DOHH2 (cell line): ENCODE data around the gene ORC4.
"Not testable (repeated sequence)": the region's sequence is repeated elsewhere in the genome, so short reads cannot be mapped to it uniquely, and the experiment has no call there.

ENCODE experiments used
- H3F3A ChIP-seq: fragments of 200-600 bp; sonication (generic), shearing (Covaris generic); 2 replicates; pipeline ENCODE4 v1.6.0; 2016; ENCODE audit warnings: antibody characterized with exemption, mild to moderate bottlenecking; ENCODE audit not compliant: control insufficient read depth, insufficient read depth
- H3K27ac ChIP-seq: fragments of 200-600 bp; sonication (generic); 2 replicates; pipeline ENCODE4 v1.5.1; 2014; ENCODE audit warnings: low read depth, mild to moderate bottlenecking, low read length, moderate library complexity
- H3K27me3 ChIP-seq: fragments of 200-600 bp; sonication (generic); 2 replicates; pipeline ENCODE4 v1.6.1; 2014; ENCODE audit warnings: mild to moderate bottlenecking, low read length, mixed read lengths; ENCODE audit not compliant: control insufficient read depth
- H3K36me3 ChIP-seq: fragments of 200-600 bp; sonication (generic); 2 replicates; pipeline ENCODE4 v1.6.1; 2014; ENCODE audit warnings: mild to moderate bottlenecking, low read length, moderate library complexity, mixed read lengths; ENCODE audit not compliant: control insufficient read depth
- H3K4me1 ChIP-seq: fragments of 200-600 bp; sonication (generic); 2 replicates; pipeline ENCODE4 v1.6.1; 2014; ENCODE audit warnings: mild to moderate bottlenecking, low read length, mixed read lengths; ENCODE audit not compliant: control insufficient read depth
- H3K4me2 ChIP-seq: fragments of 200-600 bp; sonication (generic); 2 replicates; pipeline ENCODE4 v1.6.0; 2014; ENCODE audit warnings: mild to moderate bottlenecking, low read length, moderate library complexity
- H3K4me3 ChIP-seq: fragments of 200-600 bp; sonication (generic); 2 replicates; pipeline ENCODE4 v1.5.1; 2014; ENCODE audit warnings: mild to moderate bottlenecking, low read length, mixed read lengths
- H3K79me2 ChIP-seq: fragments of 200-600 bp; sonication (generic); 2 replicates; pipeline ENCODE4 v1.6.1; 2014; ENCODE audit warnings: mild to moderate bottlenecking, low read length, mixed read lengths; ENCODE audit not compliant: control insufficient read depth
- H3K9me2 ChIP-seq: fragments of 200-600 bp; sonication (generic); replicated peaks from 2 replicates; pipeline ENCODE4 v1.6.1; 2014; ENCODE audit warnings: mild to moderate bottlenecking, low read length, mixed read lengths; ENCODE audit not compliant: control insufficient read depth
- H3K9me3 ChIP-seq: fragments of 200-600 bp; sonication (generic); 2 replicates; pipeline ENCODE4 v1.6.1; 2014; ENCODE audit warnings: antibody characterized with exemption, low read length, mixed read lengths; ENCODE audit not compliant: control insufficient read depth, insufficient read depth
- H4K20me1 ChIP-seq: fragments of 200-600 bp; sonication (generic); 2 replicates; pipeline ENCODE4 v1.6.0; 2014; ENCODE audit warnings: low read depth, mild to moderate bottlenecking, antibody characterized with exemption, low read length, moderate library complexity; ENCODE audit not compliant: control insufficient read depth, insufficient read depth
- EZH2phosphoT487 ChIP-seq: fragments of 200-600 bp; sonication (generic); IDR thresholded peaks from 2 replicates; pipeline ENCODE4 v1.6.1; 2017; ENCODE audit warnings: borderline replicate concordance, mild to moderate bottlenecking, antibody characterized with exemption, low read length, moderate library complexity, mixed read lengths
- TF ChIP-seq, protein P1 (sequence below): fragments of 200-600 bp; sonication (generic); IDR thresholded peaks from one replicate; pipeline ENCODE4 v1.5.1; 2014; ENCODE audit warnings: antibody characterized with exemption, mild to moderate bottlenecking, low read depth, low read length; ENCODE audit not compliant: poor library complexity, severe bottlenecking

ORC4 gene

DNA sequence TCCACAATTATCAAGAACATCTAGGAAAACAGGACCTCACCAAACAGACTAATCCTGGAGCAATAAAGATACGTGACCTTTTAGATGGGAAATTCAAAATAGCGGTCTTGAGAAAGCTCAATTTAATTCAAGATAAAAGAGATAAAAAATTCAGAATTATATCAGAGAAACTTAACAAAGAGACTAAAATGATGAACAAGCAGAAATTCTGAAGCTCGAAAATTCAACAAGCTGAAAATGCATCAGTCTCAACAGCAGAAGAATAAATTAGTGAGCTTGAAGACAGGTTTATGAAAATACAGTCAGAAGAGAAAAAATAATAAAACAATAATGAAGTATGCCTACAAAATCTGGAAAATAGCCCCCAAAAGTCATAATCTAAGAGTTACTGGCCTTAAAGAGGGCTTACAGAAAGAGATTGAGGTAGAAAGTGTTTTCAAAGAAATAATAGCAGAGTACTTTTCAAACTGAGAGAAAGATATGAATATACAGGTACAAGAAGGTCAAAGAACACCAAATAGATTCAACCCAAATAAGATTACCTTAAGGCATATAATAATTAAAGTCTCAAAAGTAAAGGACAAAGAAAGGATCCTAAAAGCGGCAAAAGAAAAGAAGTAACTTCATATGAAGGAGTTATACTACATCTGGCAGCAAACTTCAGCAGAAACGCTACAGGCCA is 13.2 kb downstream of the ORC4 start:
- Histone ChIP-seq H3K79me2 (peaks cover 86% of the 10 kb centered on the region), H3K4me3 (no peak overlapping the region), H3K27me3 (no peaks in the 10 kb centered on the region), H3K9me3 (peaks cover 10% of the 10 kb centered on the region; the same call in 1 of the 2 replicates), H3K36me3 (no peaks in the 10 kb centered on the region; the same call in 1 of the 2 replicates), H3K27ac (no peak overlapping the region), H3K9me2 (no peaks in the 10 kb centered on the region), H3K4me1 (no peaks in the 10 kb centered on the region), H3K4me2 (no peak overlapping the region), H4K20me1 (no peaks in the 10 kb centered on the region), H3F3A (no peaks in the 10 kb centered on the region)
- no peak for TF ChIP-seq EZH2phosphoT487
- TF ChIP-seq, protein P1, sequence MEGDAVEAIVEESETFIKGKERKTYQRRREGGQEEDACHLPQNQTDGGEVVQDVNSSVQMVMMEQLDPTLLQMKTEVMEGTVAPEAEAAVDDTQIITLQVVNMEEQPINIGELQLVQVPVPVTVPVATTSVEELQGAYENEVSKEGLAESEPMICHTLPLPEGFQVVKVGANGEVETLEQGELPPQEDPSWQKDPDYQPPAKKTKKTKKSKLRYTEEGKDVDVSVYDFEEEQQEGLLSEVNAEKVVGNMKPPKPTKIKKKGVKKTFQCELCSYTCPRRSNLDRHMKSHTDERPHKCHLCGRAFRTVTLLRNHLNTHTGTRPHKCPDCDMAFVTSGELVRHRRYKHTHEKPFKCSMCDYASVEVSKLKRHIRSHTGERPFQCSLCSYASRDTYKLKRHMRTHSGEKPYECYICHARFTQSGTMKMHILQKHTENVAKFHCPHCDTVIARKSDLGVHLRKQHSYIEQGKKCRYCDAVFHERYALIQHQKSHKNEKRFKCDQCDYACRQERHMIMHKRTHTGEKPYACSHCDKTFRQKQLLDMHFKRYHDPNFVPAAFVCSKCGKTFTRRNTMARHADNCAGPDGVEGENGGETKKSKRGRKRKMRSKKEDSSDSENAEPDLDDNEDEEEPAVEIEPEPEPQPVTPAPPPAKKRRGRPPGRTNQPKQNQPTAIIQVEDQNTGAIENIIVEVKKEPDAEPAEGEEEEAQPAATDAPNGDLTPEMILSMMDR = no peak

- H3K9me2 ChIP-seq = no peaks in the 10 kb centered on the region
- no peak overlapping the region for H3K4me3 ChIP-seq
- TF ChIP-seq EZH2phosphoT487 = no peak
- TF ChIP-seq, protein P1 = no peak
- no peaks in the 10 kb centered on the region for H3K27me3 ChIP-seq
- H3K79me2 ChIP-seq = peaks cover 85% of the 10 kb centered on the region
- no peak overlapping the region for H3K27ac ChIP-seq
- H3K9me3 ChIP-seq = peaks cover 8% of the 10 kb centered on the region; the same call in 1 of the 2 replicates
- no peaks in the 10 kb centered on the region for H3K4me1 ChIP-seq
- no peaks in the 10 kb centered on the region for H3F3A ChIP-seq
- no peak overlapping the region for H3K4me2 ChIP-seq
- no peaks in the 10 kb centered on the region for H4K20me1 ChIP-seq
- no peaks in the 10 kb centered on the region for H3K36me3 ChIP-seq
These were observed 14.1 kb downstream of the ORC4 start for GRCh38 chr2:148006249-148007007.

DNA sequence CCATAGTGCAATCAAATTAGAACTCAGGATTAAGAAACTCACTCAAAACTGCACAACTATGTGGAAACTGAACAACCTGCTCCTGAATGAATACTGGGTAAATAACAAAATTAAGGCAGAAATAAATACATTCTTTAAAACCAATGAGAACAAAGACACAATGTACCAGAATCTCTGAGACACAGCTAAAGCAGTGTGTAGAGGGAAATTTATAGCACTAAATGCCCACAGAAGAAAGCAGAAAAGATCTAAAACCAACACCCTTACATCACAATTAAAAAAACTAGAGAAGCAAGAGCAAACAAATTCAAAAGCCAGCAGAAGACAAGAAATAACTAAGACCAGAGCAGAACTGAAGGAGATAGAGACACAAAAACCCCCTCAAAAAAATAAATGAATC is 18.1 kb downstream of the ORC4 start:
- H3K9me2 ChIP-seq, H3F3A ChIP-seq, H3K4me3 ChIP-seq, H3K27me3 ChIP-seq, H3K9me3 ChIP-seq, H3K4me2 ChIP-seq, H3K4me1 ChIP-seq, H4K20me1 ChIP-seq, H3K36me3 ChIP-seq, H3K27ac ChIP-seq: not testable (repeated sequence)
- H3K79me2 ChIP-seq = peaks cover 78% of the 10 kb centered on the region

DNA sequence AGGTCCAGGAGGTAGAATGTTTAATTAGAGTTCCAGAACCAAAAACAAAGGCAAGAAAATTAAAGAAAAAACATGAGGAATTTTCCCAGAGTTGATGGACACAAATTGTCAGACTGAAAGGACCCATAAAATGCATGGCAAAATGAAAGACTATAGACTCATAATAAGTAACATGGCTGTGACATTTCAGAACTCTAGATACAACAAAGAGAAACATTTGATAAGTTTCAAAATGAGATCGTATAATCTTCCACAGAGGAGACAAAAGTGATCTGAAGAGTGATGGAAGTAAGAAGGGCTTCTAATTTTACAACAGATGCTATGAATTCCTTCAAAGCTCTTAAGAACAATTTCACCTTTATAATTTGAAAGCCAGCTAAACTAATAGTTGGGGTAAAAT is 20.4 kb downstream of the ORC4 start:
- Histone ChIP-seq H4K20me1 (no peaks in the 10 kb centered on the region), H3K4me2 (no peak overlapping the region), H3K4me3 (no peak overlapping the region), H3K27me3 (no peaks in the 10 kb centered on the region), H3K4me1 (no peaks in the 10 kb centered on the region), H3K36me3 (peaks cover 5% of the 10 kb centered on the region), H3K27ac (no peak overlapping the region), H3F3A (no peaks in the 10 kb centered on the region), H3K79me2 (peaks cover 77% of the 10 kb centered on the region), H3K9me3 (peaks cover 11% of the 10 kb centered on the region; the same call in 1 of the 2 replicates), H3K9me2 (no peaks in the 10 kb centered on the region)
- TF ChIP-seq, protein P1 = no peak
- TF ChIP-seq EZH2phosphoT487 = no peak
